HG03354 (cell line): ENCODE data around the gene DPT.

Experiments used
- ATAC-seq: cut with Tn5 transposase; IDR thresholded peaks from one replicate; pipeline ENCODE4 v1.9.1; 2021; ENCODE audit warnings: mild to moderate bottlenecking; ENCODE audit not compliant: unreplicated experiment, poor library complexity, severe bottlenecking

The DPT gene

GRCh38 chr1:168676029-168676812 lies 52.8 kb downstream of the DPT start:
- no peak for ATAC-seq

GRCh38 chr1:168673974-168674683 lies 54.9 kb downstream of the DPT start:
- no peak for ATAC-seq

GRCh38 chr1:168672278-168672677 lies 56.7 kb downstream of the DPT start:
- no peak for ATAC-seq

- no peak for ATAC-seq
Measured at GRCh38 chr1:168671782-168672181, 57.2 kb downstream of the DPT start.

GRCh38 chr1:168665975-168666374 lies 63.0 kb downstream of the DPT start:
- no peak for ATAC-seq

- no peak for ATAC-seq
Measured at GRCh38 chr1:168664069-168664834, 64.8 kb downstream of the DPT start.

- no peak for ATAC-seq
Measured at GRCh38 chr1:168656485-168656884, 72.5 kb downstream of the DPT start.

- no peak for ATAC-seq
Measured at GRCh38 chr1:168654198-168654915, 74.6 kb downstream of the DPT start.

GRCh38 chr1:168653567-168653966 lies 75.4 kb downstream of the DPT start:
- no peak for ATAC-seq

GRCh38 chr1:168645721-168646120 lies 83.3 kb downstream of the DPT start:
- no peak for ATAC-seq
